HCT116 (cell line): ENCODE results near the gene CDYL2. TPM values are rescaled to one million over a fixed set of nuclear protein-coding genes. Genes with fewer than 3 reads are reported as not detected.

Source experiments
- ATAC-seq: fragments of 200-7000 bp; cut with Tn5 transposase; 2 replicates; pipeline ENCODE4 v1.9.1; 2020; ENCODE audit warnings: mild to moderate bottlenecking, moderate library complexity
- BruUV-seq: library from RNA; stranded (reverse); fragments of 400-500 nt; replicated peaks from 2 replicates; lab custom pipeline; 2021; lab: Mats Ljungman, UMichigan
- CTCF ChIA-PET: fragments of 300-600 bp; sonication (Branson Sonifier 250); formaldehyde crosslinking; loops from one replicate; lab custom pipeline; 2021; ENCODE audit warnings: antibody characterized with exemption; lab: Charles Lee
- POLR2A ChIA-PET: fragments of 300-600, 350-600 bp; sonication (Branson Sonifier 250); formaldehyde crosslinking; loops from one replicate; lab custom pipeline; 2021; ENCODE audit warnings: antibody characterized with exemption; lab: Charles Lee
- RAD21 ChIA-PET, 2 experiments: fragments of 300-600 bp; sonication (Branson Sonifier 250); formaldehyde crosslinking; loops; one replicate each; lab custom pipeline; 2023; ENCODE audit warnings: low total read pairs in 2 of 2; ENCODE audit not compliant: uncharacterized antibody in 2 of 2, unreplicated experiment in 2 of 2, low non-redundant PET in 1 of 2; lab: Charles Lee
- DNase-seq: peaks from one replicate; pipeline ENCODE4 v3.0.0-alpha.2; 2010; ENCODE audit warnings: low read depth, low spot score
- H2AFZ ChIP-seq: fragments of 200-600 bp; shearing (Covaris generic), sonication (generic); 2 replicates; pipeline ENCODE4 v1.6.1; 2017; ENCODE audit warnings: low read depth, mixed run types, mixed read lengths, antibody characterized with exemption, low read length; ENCODE audit not compliant: poor library complexity, severe bottlenecking
- H3K27ac ChIP-seq: 2 replicates; pipeline ENCODE4 v1.5.1; 2012; ENCODE audit warnings: low read depth, low read length
- H3K27me3 ChIP-seq: fragments of 200-600 bp; sonication (generic); 2 replicates; pipeline ENCODE4 v1.6.1; 2016; ENCODE audit warnings: mixed run types, low read length, mixed read lengths; ENCODE audit not compliant: insufficient read depth
- H3K36me3 ChIP-seq, 2 experiments: fragments of 200-500 bp in 1 of 2; fragments of 200-600 bp in 1 of 2; sonication (Bioruptor generic) in 1 of 2; sonication (generic) in 1 of 2; 2 replicates each; pipeline versions ENCODE4 v1.5.1 to v1.6.1; 2014 to 2016; ENCODE audit warnings: low read length in 2 of 2, inconsistent platforms in 1 of 2, mixed read lengths in 1 of 2, mixed run types in 1 of 2; ENCODE audit not compliant: insufficient read depth in 2 of 2, control insufficient read depth in 1 of 2
- H3K4me1 ChIP-seq, 2 experiments: fragments of 200-600 bp in 1 of 2; sonication (generic) in 1 of 2; 2 replicates each; pipeline versions ENCODE4 v1.5.1 to v1.6.1; 2012 to 2017; ENCODE audit warnings: low read length in 2 of 2, inconsistent platforms in 1 of 2, mild to moderate bottlenecking in 1 of 2, mixed read lengths in 1 of 2, mixed run types in 1 of 2, moderate library complexity in 1 of 2; ENCODE audit not compliant: insufficient read depth in 2 of 2, control insufficient read depth in 1 of 2
- H3K4me2 ChIP-seq: fragments of 200-600 bp; sonication (generic); 2 replicates; pipeline ENCODE4 v1.6.1; 2017; ENCODE audit warnings: mixed run types, low read length, mixed read lengths
- H3K4me3 ChIP-seq, 2 experiments: fragments of 200-600 bp in 1 of 2; sonication (generic) in 1 of 2; replicated peaks in 1 of 2; 2 replicates each; pipeline ENCODE4 v1.5.1; 2011 to 2016; ENCODE audit warnings: low read length in 2 of 2, control low read depth in 1 of 2, low read depth in 1 of 2, mild to moderate bottlenecking in 1 of 2, mixed read lengths in 1 of 2, mixed run types in 1 of 2
- H3K79me2 ChIP-seq: fragments of 200-600 bp; sonication (generic); 2 replicates; pipeline ENCODE4 v1.6.1; 2017; ENCODE audit warnings: mild to moderate bottlenecking, mixed run types, low read length, moderate library complexity, mixed read lengths; ENCODE audit not compliant: insufficient read depth
- H3K9ac ChIP-seq: fragments of 200-600 bp; sonication (generic); 2 replicates; pipeline ENCODE4 v1.6.1; 2016; ENCODE audit warnings: low read length, mixed read lengths
- H3K9me2 ChIP-seq: fragments of 200-600 bp; sonication (generic), shearing (Covaris generic); 2 replicates; pipeline ENCODE4 v1.6.1; 2017; ENCODE audit warnings: mixed run types, mild to moderate bottlenecking, moderate library complexity; ENCODE audit not compliant: insufficient read depth
- H3K9me3 ChIP-seq, 2 experiments: fragments of 200-500 bp in 1 of 2; fragments of 200-600 bp in 1 of 2; sonication (Bioruptor generic) in 1 of 2; sonication (generic) in 1 of 2; 2 replicates each; pipeline ENCODE4 v1.6.1; 2014 to 2017; ENCODE audit warnings: low read length in 2 of 2, mixed read lengths in 2 of 2, inconsistent platforms in 1 of 2, low read depth in 1 of 2, mild to moderate bottlenecking in 1 of 2, mixed run types in 1 of 2, moderate library complexity in 1 of 2; ENCODE audit not compliant: control insufficient read depth in 1 of 2, insufficient read depth in 1 of 2
- H4K20me1 ChIP-seq: fragments of 200-600 bp; sonication (generic), shearing (Covaris generic); 2 replicates; pipeline ENCODE4 v1.6.1; 2017; ENCODE audit warnings: mixed run types, mild to moderate bottlenecking, moderate library complexity; ENCODE audit not compliant: insufficient read depth
- CBX3 ChIP-seq: IDR thresholded peaks from 2 replicates; pipeline ENCODE4 v1.6.1; 2012; ENCODE audit warnings: low read depth
- CEBPB ChIP-seq: IDR thresholded peaks from 2 replicates; pipeline ENCODE4 v1.6.1; 2012; ENCODE audit warnings: low read depth
- EGR1 ChIP-seq: IDR thresholded peaks from 2 replicates; pipeline ENCODE4 v1.6.1; 2012; ENCODE audit warnings: low read depth
- ELF1 ChIP-seq: IDR thresholded peaks from 2 replicates; pipeline ENCODE4 v1.6.1; 2012; ENCODE audit warnings: low read depth, borderline replicate concordance
- EZH2 ChIP-seq: fragments of 200-600 bp; sonication (generic); IDR thresholded peaks from 2 replicates; pipeline ENCODE4 v1.6.1; 2017; ENCODE audit warnings: antibody characterized with exemption, mixed run types
- EZH2phosphoT487 ChIP-seq: fragments of 200-600 bp; IDR thresholded peaks from 2 replicates; pipeline ENCODE4 v1.6.1; 2018; ENCODE audit warnings: antibody characterized with exemption, borderline replicate concordance
- FOSL1 ChIP-seq: IDR thresholded peaks from 2 replicates; pipeline ENCODE4 v1.6.1; 2012; ENCODE audit warnings: low read depth
- JUND ChIP-seq: IDR thresholded peaks from 2 replicates; pipeline ENCODE4 v1.6.1; 2012
- MAX ChIP-seq: IDR thresholded peaks from 2 replicates; pipeline ENCODE4 v1.6.1; 2012
- POLR2A ChIP-seq: IDR thresholded peaks from 2 replicates; pipeline ENCODE4 v1.7.0; 2011; ENCODE audit warnings: borderline replicate concordance; ENCODE audit not compliant: insufficient read depth, insufficient read length; ENCODE audit errors: extremely low read depth
- POLR2AphosphoS5 ChIP-seq: IDR thresholded peaks from 2 replicates; pipeline ENCODE4 v1.6.1; 2011; ENCODE audit warnings: mild to moderate bottlenecking, low read depth, low read length, moderate library complexity
- RAD21 ChIP-seq: IDR thresholded peaks from 2 replicates; pipeline ENCODE4 v1.6.1; 2012; ENCODE audit warnings: low read depth, mild to moderate bottlenecking
- REST ChIP-seq: IDR thresholded peaks from 2 replicates; pipeline ENCODE4 v1.6.1; 2012; ENCODE audit warnings: low read depth
- SP1 ChIP-seq: IDR thresholded peaks from 2 replicates; pipeline ENCODE4 v1.6.1; 2012; ENCODE audit warnings: low read depth
- SRF ChIP-seq: IDR thresholded peaks from 2 replicates; pipeline ENCODE4 v1.6.1; 2012; ENCODE audit warnings: low read depth
- YY1 ChIP-seq: IDR thresholded peaks from 2 replicates; pipeline ENCODE4 v1.6.1; 2011; ENCODE audit warnings: low read length, low read depth, moderate library complexity, mild to moderate bottlenecking; ENCODE audit not compliant: insufficient replicate concordance; ENCODE audit errors: extremely low read depth
- ZBTB33 ChIP-seq: IDR thresholded peaks from 2 replicates; pipeline ENCODE4 v1.6.1; 2011; ENCODE audit warnings: mild to moderate bottlenecking, low read length, moderate library complexity; ENCODE audit not compliant: insufficient replicate concordance; ENCODE audit errors: extremely low read depth
- ZFX ChIP-seq: fragments of 450-650 bp; IDR thresholded peaks from 2 replicates; pipeline ENCODE4 v1.6.1; 2017
- intact Hi-C: fragments of 100-400 bp; cut with micrococcal nuclease; formaldehyde crosslinking; loops from 2 replicates; pipeline ENCODE4 v1.10.0; 2022
- total RNA-seq: library from RNA; stranded (reverse); gene quantifications from one replicate; pipeline ENCODE4 v1.2.1, GENCODE V29; 2021; ENCODE audit not compliant: unreplicated experiment

The CDYL2 gene
- total RNA-seq, 1 experiment from 2014 or later: 0.10 TPM

GRCh38 chr16:80739523-80739922, 64.9 kb downstream of the CDYL2 start:
- Histone ChIP-seq H3K9ac (no peak overlapping the region), H3K9me2 (no peaks in the 10 kb centered on the region), H2AFZ (no peak overlapping the region), H3K79me2 (no peaks in the 10 kb centered on the region), H3K27ac (no peak overlapping the region), H3K4me3 (no peak overlapping the region), H4K20me1 (no peaks in the 10 kb centered on the region), H3K4me2 (no peak overlapping the region), H3K36me3 (no peaks in the 10 kb centered on the region), H3K9me3 (no peaks in the 10 kb centered on the region; a peak in 1 of 4 replicates)
- no TSS peak for BruUV-seq
- ChIA-PET CTCF (no interaction called here), POLR2A (no interaction called here), RAD21 (no interaction called here)
- intact Hi-C loops: no loop called here
- no peak for DNase-seq
- ATAC-seq: no peak
- no peak for TF ChIP-seq EZH2
- TF ChIP-seq POLR2AphosphoS5: no peak
- no peak for TF ChIP-seq CEBPB
- TF ChIP-seq ZFX: no peak
- no peak for TF ChIP-seq ELF1
- TF ChIP-seq SRF: no peak
- no peak for TF ChIP-seq REST
- no peak for TF ChIP-seq POLR2A
- no peak for TF ChIP-seq FOSL1
- no peak for TF ChIP-seq JUND
- TF ChIP-seq RAD21: no peak
- no peak for TF ChIP-seq ZBTB33
- no peak for TF ChIP-seq EGR1
- no peak for TF ChIP-seq CBX3
- TF ChIP-seq EZH2phosphoT487: no peak
- TF ChIP-seq YY1: no peak
- TF ChIP-seq SP1: no peak
- no peak for TF ChIP-seq MAX
- TF ChIP-seq, all 23 proteins: peak for 0
- no peaks in the 10 kb centered on the region for H3K4me1 ChIP-seq
- H3K27me3 ChIP-seq: no peaks in the 10 kb centered on the region
